ENCODE measurements around the gene DCP2.
A peak's percentile ranks its signal among the peaks of the same experiment; 100 is the strongest.

DCP2 gene

DNA sequence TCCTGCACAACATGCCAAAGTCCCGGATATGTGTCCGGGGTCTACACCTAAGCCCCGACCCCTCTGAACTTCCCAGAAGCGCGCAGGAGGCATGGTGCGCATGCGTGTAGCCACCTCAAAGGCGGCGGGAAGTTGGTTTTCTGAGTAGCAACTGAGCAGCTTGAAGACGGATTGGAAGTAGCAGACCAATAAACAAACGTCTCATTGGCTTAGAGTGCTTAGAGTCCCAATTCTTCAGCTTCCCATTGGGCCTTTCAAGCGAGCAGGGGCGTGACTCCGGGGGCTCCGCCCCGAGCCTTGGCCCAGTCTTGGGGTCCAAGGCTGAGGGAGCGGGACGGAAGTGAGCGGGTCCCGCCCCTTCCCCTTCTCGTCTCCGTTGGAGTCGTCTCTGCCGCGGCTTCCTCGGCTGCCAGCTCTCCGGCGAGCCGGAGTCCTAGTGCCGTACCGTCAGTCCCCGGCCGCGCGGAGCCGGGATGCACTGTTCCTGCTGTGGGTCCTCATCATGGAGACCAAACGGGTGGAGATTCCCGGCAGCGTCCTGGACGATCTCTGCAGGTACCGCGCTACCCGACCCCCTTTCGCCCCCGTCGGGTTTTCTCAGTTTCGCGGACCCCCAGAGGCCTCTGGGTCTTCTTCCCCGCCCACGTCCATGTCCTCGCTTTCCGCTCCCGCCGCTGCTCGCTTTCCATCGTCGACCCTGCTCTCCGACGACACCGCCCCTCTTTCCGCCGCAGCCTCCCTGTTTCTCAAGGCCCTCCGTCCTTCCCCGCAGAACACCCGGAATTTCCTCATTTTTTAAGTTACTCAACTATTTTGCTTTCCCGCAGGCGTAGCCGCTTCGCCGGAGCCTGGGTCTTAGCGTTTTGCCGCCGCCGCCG, at the start of gene DCP2:
TSS of gene DCP2 (plus strand) at position 367 of the 878 bp plus-strand sequence. CDS start at position 503, 136 bp downstream.
- peaks cover 20% of the 10 kb centered on the region for H3K4me1 ChIP-seq (ENCODE audit: insufficient read depth, low read length)
- peaks cover 3% of the 10 kb centered on the region for H3K36me3 ChIP-seq (ENCODE audit: insufficient read depth, low read length)
- H3K27me3 ChIP-seq (ENCODE audit: insufficient read depth, low read length) = no peaks in the 10 kb centered on the region
- H3K4me3 ChIP-seq (ENCODE audit: low read length) = peak within 1 kb of the TSS; percentile 69
- peak within 1 kb of the TSS; percentile 52 for H2AFZ ChIP-seq (ENCODE audit: low read depth, low read length)
- no peaks in the 10 kb centered on the region for H3K9me3 ChIP-seq (ENCODE audit: low read length)

DNA sequence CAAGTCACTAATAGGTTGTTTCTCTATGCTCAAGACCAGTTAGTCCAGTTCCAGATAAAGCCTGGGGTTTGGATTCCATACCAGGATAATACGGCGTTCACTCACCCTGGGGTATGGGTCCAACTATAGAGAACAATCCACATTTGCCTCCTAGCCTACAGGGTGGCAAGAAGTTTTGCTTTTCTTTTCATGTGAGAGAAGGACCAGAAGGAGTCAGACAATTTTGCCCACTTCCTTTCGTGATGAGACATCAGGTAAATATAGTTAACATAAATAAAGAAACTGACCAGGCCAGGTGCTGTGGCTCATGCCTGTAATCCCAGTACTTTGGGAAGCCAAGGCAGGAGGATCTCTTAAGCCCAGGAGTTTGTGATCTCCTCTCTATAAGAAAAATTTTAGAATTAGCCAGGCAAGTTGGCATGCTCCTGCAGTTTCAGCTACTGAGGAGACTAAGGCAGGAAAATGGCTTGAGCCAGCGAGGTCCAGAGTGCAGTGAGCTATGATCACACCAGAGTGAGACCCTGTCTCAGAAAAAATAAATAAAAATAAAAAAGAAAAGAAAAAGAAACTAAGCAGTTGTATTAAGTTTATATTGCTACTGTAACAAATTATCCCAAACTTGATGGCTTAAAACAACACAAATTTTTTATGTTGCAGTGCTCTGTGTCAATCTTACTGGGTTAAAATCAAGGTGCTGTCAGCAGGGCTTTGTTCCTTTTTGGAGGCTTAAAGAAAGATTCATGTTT, 47.1 kb upstream of the DCP2 start:
- no peaks in the 10 kb centered on the region for H3K36me3 ChIP-seq (ENCODE audit: insufficient read depth, low read length)
- peaks cover 4% of the 10 kb centered on the region for H3K4me1 ChIP-seq (ENCODE audit: insufficient read depth, low read length)
- H2AFZ ChIP-seq (ENCODE audit: low read depth, low read length) = no peak overlapping the region
- H3K27me3 ChIP-seq (ENCODE audit: insufficient read depth, low read length) = no peaks in the 10 kb centered on the region
- no peak overlapping the region for H3K4me3 ChIP-seq (ENCODE audit: low read length)
- no peaks in the 10 kb centered on the region for H3K9me3 ChIP-seq (ENCODE audit: low read length)

DNA sequence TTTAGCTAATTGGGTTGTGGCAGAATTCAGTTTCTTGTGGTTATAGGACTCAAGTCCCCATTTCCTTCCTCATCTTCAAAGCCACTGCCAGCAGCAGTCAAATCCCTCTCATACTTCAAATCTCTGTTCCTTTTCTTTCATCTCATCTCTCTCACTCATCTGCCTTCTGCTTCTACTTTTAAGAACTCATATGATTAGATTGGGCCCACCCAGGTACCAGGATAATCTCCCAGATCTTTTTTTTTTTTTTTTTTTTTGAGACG, 46.6 kb upstream of the DCP2 start:
- Histone ChIP-seq H3K4me3 (ENCODE audit: low read length) (no peak overlapping the region), H3K9me3 (ENCODE audit: low read length) (no peaks in the 10 kb centered on the region), H3K27me3 (ENCODE audit: insufficient read depth, low read length) (no peaks in the 10 kb centered on the region), H3K4me1 (ENCODE audit: insufficient read depth, low read length) (peaks cover 4% of the 10 kb centered on the region), H3K36me3 (ENCODE audit: insufficient read depth, low read length) (no peaks in the 10 kb centered on the region), H2AFZ (ENCODE audit: low read depth, low read length) (no peak overlapping the region)

- Histone ChIP-seq H3K9me3 (ENCODE audit: low read length) (no peaks in the 10 kb centered on the region), H3K27me3 (ENCODE audit: insufficient read depth, low read length) (no peaks in the 10 kb centered on the region), H3K36me3 (ENCODE audit: insufficient read depth, low read length) (no peaks in the 10 kb centered on the region), H3K4me1 (ENCODE audit: insufficient read depth, low read length) (peaks cover 4% of the 10 kb centered on the region), H2AFZ (ENCODE audit: low read depth, low read length) (no peak overlapping the region), H3K4me3 (ENCODE audit: low read length) (no peak overlapping the region)
Observed at GRCh38 chr5:112931473-112931872, 45.1 kb upstream of the DCP2 start.

- Histone ChIP-seq H3K36me3 (ENCODE audit: insufficient read depth, low read length) (no peaks in the 10 kb centered on the region), H2AFZ (ENCODE audit: low read depth, low read length) (no peak overlapping the region), H3K9me3 (ENCODE audit: low read length) (no peaks in the 10 kb centered on the region), H3K27me3 (ENCODE audit: insufficient read depth, low read length) (no peaks in the 10 kb centered on the region), H3K4me3 (ENCODE audit: low read length) (no peak overlapping the region), H3K4me1 (ENCODE audit: insufficient read depth, low read length) (peaks cover 4% of the 10 kb centered on the region)
Observed at GRCh38 chr5:112933105-112933504, 43.5 kb upstream of the DCP2 start.

DNA sequence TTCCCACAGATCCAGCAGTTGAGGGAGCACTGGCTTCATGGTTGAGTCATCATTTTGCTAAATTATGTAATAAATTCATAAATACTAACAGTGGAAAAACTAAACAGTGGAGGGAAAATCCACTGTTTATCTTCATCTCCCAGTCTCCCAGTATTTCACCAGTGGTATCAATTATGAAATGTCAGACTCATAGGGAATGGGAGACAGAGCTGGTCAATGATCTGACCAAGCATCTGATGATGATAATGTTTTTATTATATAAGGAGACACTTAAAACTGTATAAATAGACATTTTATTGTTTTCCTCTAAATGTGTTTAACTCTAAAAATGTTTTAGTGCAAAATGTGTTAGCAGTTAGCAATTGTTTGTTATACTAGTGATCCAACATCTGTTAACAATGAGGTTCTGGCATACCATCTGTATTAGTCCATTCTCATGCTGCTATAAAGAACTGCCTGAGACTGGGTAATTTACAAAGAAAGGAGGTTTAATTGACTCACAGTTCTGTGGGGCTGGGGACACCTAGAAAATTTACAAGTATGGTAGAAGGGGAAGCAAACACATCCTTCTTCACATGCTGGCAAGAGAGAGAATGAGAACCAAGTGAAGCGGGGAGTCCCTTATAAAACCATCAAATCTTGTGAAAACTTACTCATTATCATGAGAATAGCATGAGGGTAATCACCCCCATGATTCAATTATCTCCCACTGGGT, 42.8 kb upstream of the DCP2 start:
- Histone ChIP-seq H3K27me3 (ENCODE audit: insufficient read depth, low read length) (no peaks in the 10 kb centered on the region), H3K36me3 (ENCODE audit: insufficient read depth, low read length) (no peaks in the 10 kb centered on the region), H3K4me3 (ENCODE audit: low read length) (no peak overlapping the region), H3K4me1 (ENCODE audit: insufficient read depth, low read length) (peaks cover 4% of the 10 kb centered on the region), H3K9me3 (ENCODE audit: low read length) (no peaks in the 10 kb centered on the region), H2AFZ (ENCODE audit: low read depth, low read length) (no peak overlapping the region)

GRCh38 chr5:112934366-112934663, 42.3 kb upstream of the DCP2 start:
- H3K4me3 ChIP-seq (ENCODE audit: low read length) = no peak overlapping the region
- no peaks in the 10 kb centered on the region for H3K9me3 ChIP-seq (ENCODE audit: low read length)
- H2AFZ ChIP-seq (ENCODE audit: low read depth, low read length) = no peak overlapping the region
- no peaks in the 10 kb centered on the region for H3K27me3 ChIP-seq (ENCODE audit: insufficient read depth, low read length)
- H3K36me3 ChIP-seq (ENCODE audit: insufficient read depth, low read length) = no peaks in the 10 kb centered on the region
- H3K4me1 ChIP-seq (ENCODE audit: insufficient read depth, low read length) = peaks cover 4% of the 10 kb centered on the region

DNA sequence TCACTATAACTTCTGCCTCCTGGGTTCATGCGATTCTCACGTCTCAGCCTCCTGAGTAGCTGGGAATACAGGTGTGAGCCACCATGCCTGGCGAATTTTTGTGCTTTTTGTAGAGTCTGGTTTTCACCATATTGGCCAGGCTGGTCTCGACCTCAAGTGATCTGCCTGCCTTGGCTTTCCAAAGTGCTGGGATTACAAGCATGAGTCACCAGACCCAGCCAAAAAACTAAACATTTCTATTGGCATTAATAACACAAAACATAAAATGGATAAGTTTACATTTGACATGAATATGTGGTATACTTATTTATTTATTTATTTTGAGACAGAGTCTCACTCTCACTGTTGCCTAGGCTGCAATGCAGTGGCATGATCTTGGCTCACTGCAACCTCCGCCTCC, 40.9 kb upstream of the DCP2 start:
- Histone ChIP-seq H3K4me1 (ENCODE audit: insufficient read depth, low read length) (peaks cover 4% of the 10 kb centered on the region), H3K4me3 (ENCODE audit: low read length) (no peak overlapping the region), H2AFZ (ENCODE audit: low read depth, low read length) (no peak overlapping the region), H3K9me3 (ENCODE audit: low read length) (no peaks in the 10 kb centered on the region), H3K27me3 (ENCODE audit: insufficient read depth, low read length) (no peaks in the 10 kb centered on the region), H3K36me3 (ENCODE audit: insufficient read depth, low read length) (no peaks in the 10 kb centered on the region)

DNA sequence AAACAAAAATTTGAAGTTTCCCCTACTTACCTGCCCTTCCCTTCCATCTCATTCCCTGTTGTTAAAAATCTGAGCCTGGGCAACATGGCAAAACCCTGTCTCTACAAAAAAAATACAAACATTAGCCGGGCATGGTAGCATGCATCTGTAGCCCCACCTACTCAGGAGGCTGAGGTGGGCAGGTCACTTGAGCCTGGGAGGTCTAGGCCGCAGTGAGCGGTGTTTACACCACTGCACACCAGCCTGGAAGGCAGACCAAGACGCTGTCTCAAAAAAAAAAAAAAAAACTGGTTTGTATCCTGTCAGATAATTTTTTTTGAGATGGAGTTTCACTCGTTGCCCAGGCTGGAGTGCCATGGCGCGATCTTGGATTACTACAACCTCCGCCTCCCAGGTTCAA, 38.3 kb upstream of the DCP2 start:
- H2AFZ ChIP-seq (ENCODE audit: low read depth, low read length) = no peak overlapping the region
- H3K36me3 ChIP-seq (ENCODE audit: insufficient read depth, low read length) = no peaks in the 10 kb centered on the region
- no peaks in the 10 kb centered on the region for H3K4me1 ChIP-seq (ENCODE audit: insufficient read depth, low read length)
- no peaks in the 10 kb centered on the region for H3K27me3 ChIP-seq (ENCODE audit: insufficient read depth, low read length)
- H3K9me3 ChIP-seq (ENCODE audit: low read length) = no peaks in the 10 kb centered on the region
- no peak overlapping the region for H3K4me3 ChIP-seq (ENCODE audit: low read length)

DNA sequence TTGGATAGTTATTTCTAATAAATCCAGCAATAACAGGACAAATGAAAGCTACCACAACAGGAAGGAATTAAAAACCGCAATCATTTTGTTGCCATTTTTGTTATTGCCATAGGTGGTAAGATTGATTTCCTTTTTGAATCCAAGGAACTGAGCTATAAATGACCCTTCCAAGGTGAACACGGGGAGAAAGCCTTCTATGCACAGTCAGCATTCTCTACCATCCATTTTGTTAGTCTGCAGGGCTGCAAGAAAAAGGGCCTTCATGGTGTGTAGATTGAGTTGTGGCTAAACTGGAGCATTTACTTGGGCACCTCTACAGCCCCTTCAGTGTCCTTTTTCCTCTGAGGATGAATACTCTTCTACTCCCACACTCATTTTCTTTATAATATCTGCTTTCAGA, 35.9 kb upstream of the DCP2 start:
- no peak overlapping the region for H2AFZ ChIP-seq (ENCODE audit: low read depth, low read length)
- no peaks in the 10 kb centered on the region for H3K27me3 ChIP-seq (ENCODE audit: insufficient read depth, low read length)
- no peaks in the 10 kb centered on the region for H3K36me3 ChIP-seq (ENCODE audit: insufficient read depth, low read length)
- no peak overlapping the region for H3K4me3 ChIP-seq (ENCODE audit: low read length)
- no peaks in the 10 kb centered on the region for H3K9me3 ChIP-seq (ENCODE audit: low read length)
- no peaks in the 10 kb centered on the region for H3K4me1 ChIP-seq (ENCODE audit: insufficient read depth, low read length)

DNA sequence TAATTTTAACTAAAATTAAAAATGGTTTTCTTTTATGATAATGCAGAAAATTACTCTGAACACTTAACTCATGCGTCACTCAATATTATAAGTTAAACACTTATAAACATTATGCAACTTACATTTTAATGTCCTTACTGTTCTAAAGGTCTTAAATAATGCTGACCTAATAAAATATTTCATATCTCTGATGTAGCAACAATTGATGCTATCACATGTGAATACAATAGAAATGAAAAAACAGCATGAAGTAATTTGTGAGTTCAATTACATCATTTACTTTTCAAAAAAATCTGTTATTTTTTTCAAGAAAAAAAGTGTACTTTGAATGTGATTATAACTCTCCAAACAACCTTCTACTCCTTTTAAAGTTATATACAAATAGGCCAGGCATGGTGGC, 28.1 kb upstream of the DCP2 start:
- no peaks in the 10 kb centered on the region for H3K27me3 ChIP-seq (ENCODE audit: insufficient read depth, low read length)
- H3K4me3 ChIP-seq (ENCODE audit: low read length) = no peak overlapping the region
- H3K36me3 ChIP-seq (ENCODE audit: insufficient read depth, low read length) = no peaks in the 10 kb centered on the region
- no peak overlapping the region for H2AFZ ChIP-seq (ENCODE audit: low read depth, low read length)
- no peaks in the 10 kb centered on the region for H3K9me3 ChIP-seq (ENCODE audit: low read length)
- H3K4me1 ChIP-seq (ENCODE audit: insufficient read depth, low read length) = no peaks in the 10 kb centered on the region

- H3K27me3 ChIP-seq (ENCODE audit: insufficient read depth, low read length) = no peaks in the 10 kb centered on the region
- no peaks in the 10 kb centered on the region for H3K36me3 ChIP-seq (ENCODE audit: insufficient read depth, low read length)
- no peak overlapping the region for H2AFZ ChIP-seq (ENCODE audit: low read depth, low read length)
- H3K9me3 ChIP-seq (ENCODE audit: low read length) = no peaks in the 10 kb centered on the region
- H3K4me1 ChIP-seq (ENCODE audit: insufficient read depth, low read length) = no peaks in the 10 kb centered on the region
- H3K4me3 ChIP-seq (ENCODE audit: low read length) = no peak overlapping the region
Observed at GRCh38 chr5:112951124-112951702, 25.4 kb upstream of the DCP2 start.

DNA sequence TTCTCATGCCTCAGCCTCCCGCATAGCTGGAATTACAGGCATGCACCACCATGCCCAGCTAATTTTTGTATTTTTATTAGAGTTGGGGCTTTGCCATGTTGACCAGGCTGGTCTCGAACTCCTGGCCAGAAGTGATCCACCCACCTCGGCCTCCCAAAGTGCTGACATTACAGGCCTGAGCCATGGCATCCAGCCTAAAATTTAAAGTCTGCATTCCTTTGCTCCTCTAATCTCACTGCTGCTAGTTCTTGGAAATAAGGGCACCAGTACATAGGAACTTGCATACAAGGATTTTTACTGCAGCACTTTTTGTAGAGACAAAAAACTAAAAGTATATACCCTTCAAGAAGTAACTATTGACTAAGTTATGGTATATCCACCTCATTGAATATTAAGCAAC, 20.0 kb upstream of the DCP2 start:
- Histone ChIP-seq H3K4me1 (ENCODE audit: insufficient read depth, low read length) (peaks cover 21% of the 10 kb centered on the region), H3K27me3 (ENCODE audit: insufficient read depth, low read length) (no peaks in the 10 kb centered on the region), H3K9me3 (ENCODE audit: low read length) (no peaks in the 10 kb centered on the region), H2AFZ (ENCODE audit: low read depth, low read length) (no peak overlapping the region), H3K36me3 (ENCODE audit: insufficient read depth, low read length) (no peaks in the 10 kb centered on the region), H3K4me3 (ENCODE audit: low read length) (no peak overlapping the region)
